Stomach (tissue), 9 donors: ENCODE results near the gene HDAC10. TPM values are rescaled to one million over a fixed set of nuclear protein-coding genes. Genes with fewer than 3 reads are reported as not detected.

ENCODE experiments used
- DNase-seq, 2 donors: peaks; one replicate each; pipeline versions ENCODE4 v3.0.0 to v3.0.0-alpha.2; 2013 to 2019
- H3K27ac ChIP-seq, 5 donors: fragments of 200-600 bp in 4 of 5; sonication (generic) in 4 of 5; one replicate each; pipeline ENCODE4 v1.5.1; 2013 to 2019; ENCODE audit warnings: mild to moderate bottlenecking in 1 of 5, moderate library complexity in 1 of 5
- H3K27me3 ChIP-seq, 3 donors: fragments of 200-600 bp; sonication (generic); one replicate each; pipeline ENCODE4 v1.5.1; 2017 to 2019; ENCODE audit warnings: mixed run types in 1 of 3
- H3K36me3 ChIP-seq, 4 donors: fragments of 200-600 bp; sonication (generic); 1 replicate in 3 of 4; 2 replicates in 1 of 4; pipeline ENCODE4 v1.5.1; 2016 to 2019
- H3K4me1 ChIP-seq, 4 donors: fragments of 200-600 bp; sonication (generic); one replicate each; pipeline ENCODE4 v1.5.1; 2016 to 2019
- H3K4me3 ChIP-seq, 4 donors: fragments of 200-600 bp; sonication (generic) in 3 of 4; one replicate each; pipeline ENCODE4 v1.5.1; 2016 to 2019; ENCODE audit warnings: mild to moderate bottlenecking in 1 of 4
- H3K9me3 ChIP-seq, 4 donors: fragments of 200-600 bp; sonication (generic); one replicate each; pipeline ENCODE4 v1.5.1; 2016 to 2019
- CTCF ChIP-seq, 7 experiments: fragments of 450-650 bp in 4 of 7; fragments of 200-600 bp in 3 of 7; sonication (generic) in 3 of 7; IDR thresholded peaks; one replicate each; pipeline ENCODE4 v1.5.1; 2016 to 2019; ENCODE audit warnings: antibody characterized with exemption in 7 of 7, control low read depth in 2 of 7, mild to moderate bottlenecking in 1 of 7
- EP300 ChIP-seq: sonication (generic); formaldehyde crosslinking; IDR thresholded peaks from one replicate; pipeline ENCODE4 v1.6.1; 2017; ENCODE audit warnings: antibody characterized with exemption
- POLR2A ChIP-seq, 4 donors: fragments of 450-650 bp; IDR thresholded peaks; one replicate each; pipeline ENCODE4 v1.6.1; 2016; ENCODE audit warnings: antibody characterized with exemption in 4 of 4, control low read depth in 2 of 4, mild to moderate bottlenecking in 1 of 4, moderate library complexity in 1 of 4
- POLR2AphosphoS5 ChIP-seq, 3 donors: sonication (generic); formaldehyde crosslinking; IDR thresholded peaks; one replicate each; pipeline ENCODE4 v1.6.1; 2016; ENCODE audit warnings: antibody characterized with exemption in 3 of 3
- WGBS, 5 donors: extraction: QIAGEN DNeasy Blood & Tissue Kit in 3 of 5; methylation state at CpG; one replicate each; pipeline versions ENCODE4 v1.1.5 to v1.1.7; 2013 to 2018; 5-methylcytosine and 5-hydroxymethylcytosine counted together
- intact Hi-C: fragments of 100-400 bp; cut with DNase I; formaldehyde crosslinking; loops from one replicate; pipeline ENCODE4 v1.15.1; 2023; ENCODE audit warnings: low total_unique reads
- polyA plus RNA-seq, 3 donors: library from polyadenylated mRNA; stranded (reverse); fragments of 200-250 nt; gene quantifications; one replicate each; pipeline ENCODE4 v1.2.3, GENCODE V29; 2013
- total RNA-seq, 5 donors: library from RNA; depleted of rRNA; stranded (reverse); fragments of >200 nt; gene quantifications; one replicate each; pipeline versions ENCODE4 v1.1.0 to v1.2.3, GENCODE V29; 2014 to 2016
- donor health status: healthy with polysubstance abuse.
- donor health status: Bipolar disorder and iron deficiency.
- donor health status: healthy.

The HDAC10 gene
- total and polyA plus RNA-seq, 8 donors, result 15.4 to 156 (median 41.8) TPM

GRCh38 chr22:50216055-50216683 is 34.9 kb downstream of the HDAC10 start:
- H3K9me3 ChIP-seq, result peaks cover 0 to 2% (median 0%) of the 10 kb centered on the region in 4 donors
- intact Hi-C loops, result no loop called here
- peaks cover 74 to 98% (median 95%) of the 10 kb centered on the region in 4 donors for H3K36me3 ChIP-seq
- no peak overlapping the region for H3K27ac ChIP-seq
- 77 to 91% (median 89%) methylated on average over 8 to 15 of the region's 15 CpGs for WGBS, 5 donors
- peaks cover 5 to 26% (median 10%) of the 10 kb centered on the region in 4 donors for H3K4me1 ChIP-seq
- TF ChIP-seq EP300 (no peak), POLR2A (IDR thresholded peaks at IDR 0.05) (no peak), POLR2AphosphoS5 (IDR thresholded peaks at IDR 0.05) (no peak), CTCF (IDR thresholded peaks at IDR 0.05) (no peak)
- no peaks in the 10 kb centered on the region for H3K27me3 ChIP-seq
- H3K4me3 ChIP-seq, result no peak overlapping the region
- DNase-seq, result no peak

- peak in 1 of 2 donors; percentile 28 for DNase-seq
- Histone ChIP-seq H3K27ac (no peak overlapping the region), H3K27me3 (no peaks in the 10 kb centered on the region), H3K9me3 (peaks cover 0 to 2% (median 0%) of the 10 kb centered on the region in 4 donors), H3K36me3 (peaks cover 74 to 98% (median 95%) of the 10 kb centered on the region in 4 donors), H3K4me3 (no peak overlapping the region), H3K4me1 (peaks cover 5 to 26% (median 10%) of the 10 kb centered on the region in 4 donors)
- intact Hi-C loops, result no loop called here
- no peak for TF ChIP-seq CTCF (IDR thresholded peaks at IDR 0.05)
- no peak for TF ChIP-seq EP300
- TF ChIP-seq POLR2AphosphoS5 (IDR thresholded peaks at IDR 0.05), result no peak
- no peak for TF ChIP-seq POLR2A (IDR thresholded peaks at IDR 0.05)
- 53 to 86% (median 64%) methylated on average over 13 to 17 of the region's 17 CpGs for WGBS, 5 donors
These were observed 35.6 kb downstream of the HDAC10 start for GRCh38 chr22:50215297-50216054.

- H3K4me1 ChIP-seq, result peaks cover 0 to 25% (median 12%) of the 10 kb centered on the region in 4 donors
- H3K4me3 ChIP-seq, result no peak overlapping the region
- 89 to 98% (median 95%) methylated on average over 9 of the region's 9 CpGs for WGBS, 5 donors
- no peak for DNase-seq
- TF ChIP-seq EP300, result no peak
- TF ChIP-seq POLR2AphosphoS5 (IDR thresholded peaks at IDR 0.05), result no peak
- TF ChIP-seq CTCF (IDR thresholded peaks at IDR 0.05), result no peak
- TF ChIP-seq POLR2A (IDR thresholded peaks at IDR 0.05), result no peak
- intact Hi-C loops, result loop anchor here (5.0 kb wide), 1 partner anchor 61 kb away; no protein-coding TSS in a partner anchor
- H3K27ac ChIP-seq, result no peak overlapping the region
- H3K9me3 ChIP-seq, result peaks cover 0 to 2% (median 0%) of the 10 kb centered on the region in 4 donors
- no peaks in the 10 kb centered on the region for H3K27me3 ChIP-seq
- H3K36me3 ChIP-seq, result peaks cover 69 to 97% (median 96%) of the 10 kb centered on the region in 4 donors
These were observed 37.8 kb downstream of the HDAC10 start for GRCh38 chr22:50213263-50213662.

GRCh38 chr22:50211147-50211546 is 39.9 kb downstream of the HDAC10 start:
- intact Hi-C loops, result loop anchor here (5.0 kb wide), 1 partner anchor 59 kb away; no protein-coding TSS in a partner anchor
- 88 to 91% (median 89%) methylated on average over 14 of the region's 14 CpGs for WGBS, 5 donors
- H3K36me3 ChIP-seq, result peaks cover 55 to 97% (median 96%) of the 10 kb centered on the region in 4 donors
- TF ChIP-seq POLR2A (IDR thresholded peaks at IDR 0.05), result no peak
- TF ChIP-seq CTCF (IDR thresholded peaks at IDR 0.05), result no peak
- no peak for TF ChIP-seq EP300
- TF ChIP-seq POLR2AphosphoS5 (IDR thresholded peaks at IDR 0.05), result no peak
- no peak for DNase-seq
- no peak overlapping the region for H3K27ac ChIP-seq
- peaks cover 0 to 2% (median 0%) of the 10 kb centered on the region in 4 donors for H3K9me3 ChIP-seq
- no peak overlapping the region for H3K4me3 ChIP-seq
- H3K27me3 ChIP-seq, result no peaks in the 10 kb centered on the region
- H3K4me1 ChIP-seq, result peaks cover 0 to 33% (median 20%) of the 10 kb centered on the region in 4 donors
